BLaER1 (cell line): ENCODE measurements around the gene LAMC1.

Source experiments
- H3K27ac ChIP-seq: shearing (Covaris generic); formaldehyde crosslinking; 2 replicates; pipeline ENCODE4 v1.8.1; 2022
- H3K27me3 ChIP-seq: shearing (Covaris generic); formaldehyde crosslinking; 2 replicates; pipeline ENCODE4 v1.8.1; 2022
- H3K36me3 ChIP-seq: shearing (Covaris generic); formaldehyde crosslinking; 2 replicates; pipeline ENCODE4 v1.8.1; 2022
- H3K4me1 ChIP-seq: shearing (Covaris generic); formaldehyde crosslinking; 2 replicates; pipeline ENCODE4 v1.8.1; 2022
- H3K4me2 ChIP-seq: shearing (Covaris generic); formaldehyde crosslinking; 2 replicates; pipeline ENCODE4 v1.8.1; 2022
- H3K4me3 ChIP-seq: shearing (Covaris generic); formaldehyde crosslinking; 2 replicates; pipeline ENCODE4 v1.8.1; 2022
- H3K9ac ChIP-seq: shearing (Covaris generic); formaldehyde crosslinking; 2 replicates; pipeline ENCODE4 v1.8.1; 2022
- H3K9me3 ChIP-seq: shearing (Covaris generic); formaldehyde crosslinking; 2 replicates; pipeline ENCODE4 v1.8.1; 2022
- H4K20me1 ChIP-seq: shearing (Covaris generic); formaldehyde crosslinking; 2 replicates; pipeline ENCODE4 v1.8.1; 2022
- Cebpa-rat ChIP-seq: shearing (Covaris generic); IDR thresholded peaks from 2 replicates; pipeline ENCODE4 v1.8.1; 2022

The LAMC1 gene

GRCh38 chr1:183110326-183110880 lies 87.2 kb downstream of the LAMC1 start:
- peaks cover 90% of the 10 kb centered on the region for H3K36me3 ChIP-seq
- no peak overlapping the region for H3K27ac ChIP-seq
- no peak overlapping the region for H3K4me3 ChIP-seq
- no peak overlapping the region for H3K4me2 ChIP-seq
- H3K4me1 ChIP-seq = peaks cover 8% of the 10 kb centered on the region; the same call in 1 of the 2 replicates
- no peak overlapping the region for H3K9ac ChIP-seq
- no peak for TF ChIP-seq Cebpa-rat
- H3K9me3 ChIP-seq = no peaks in the 10 kb centered on the region
- peaks cover 18% of the 10 kb centered on the region for H4K20me1 ChIP-seq
- H3K27me3 ChIP-seq = no peaks in the 10 kb centered on the region

GRCh38 chr1:183114441-183114840 lies 91.2 kb downstream of the LAMC1 start:
- H3K4me2 ChIP-seq = no peak overlapping the region
- H3K27ac ChIP-seq = no peak overlapping the region
- H4K20me1 ChIP-seq = no peaks in the 10 kb centered on the region
- H3K9me3 ChIP-seq = no peaks in the 10 kb centered on the region
- no peak overlapping the region for H3K9ac ChIP-seq
- no peak for TF ChIP-seq Cebpa-rat
- H3K4me1 ChIP-seq = no peaks in the 10 kb centered on the region
- no peak overlapping the region for H3K4me3 ChIP-seq
- H3K27me3 ChIP-seq = no peaks in the 10 kb centered on the region
- peaks cover 91% of the 10 kb centered on the region for H3K36me3 ChIP-seq

GRCh38 chr1:183116416-183116815 lies 93.2 kb downstream of the LAMC1 start:
- peaks cover under 1% of the 10 kb centered on the region for H3K4me1 ChIP-seq
- no peak for TF ChIP-seq Cebpa-rat
- H4K20me1 ChIP-seq = no peaks in the 10 kb centered on the region
- H3K27me3 ChIP-seq = no peaks in the 10 kb centered on the region
- H3K9ac ChIP-seq = no peak overlapping the region
- peaks cover 92% of the 10 kb centered on the region for H3K36me3 ChIP-seq
- H3K9me3 ChIP-seq = no peaks in the 10 kb centered on the region
- no peak overlapping the region for H3K4me3 ChIP-seq
- no peak overlapping the region for H3K4me2 ChIP-seq
- H3K27ac ChIP-seq = no peak overlapping the region

GRCh38 chr1:183121609-183122008 lies 98.4 kb downstream of the LAMC1 start:
- no peak for TF ChIP-seq Cebpa-rat
- peaks cover 100% of the 10 kb centered on the region for H3K36me3 ChIP-seq
- no peak overlapping the region for H3K4me3 ChIP-seq

GRCh38 chr1:183124259-183124658 lies 101.0 kb downstream of the LAMC1 start:
- peaks cover 100% of the 10 kb centered on the region for H3K36me3 ChIP-seq

More at GRCh38 chr1:183121609-183122008, 98.4 kb downstream of the LAMC1 start:
- Histone ChIP-seq H3K4me2 (no peak overlapping the region), H3K9me3 (no peaks in the 10 kb centered on the region), H3K4me1 (peaks cover 26% of the 10 kb centered on the region), H4K20me1 (no peaks in the 10 kb centered on the region), H3K9ac (no peak overlapping the region), H3K27ac (no peak overlapping the region), H3K27me3 (no peaks in the 10 kb centered on the region)

GRCh38 chr1:183125279-183125999 lies 102.2 kb downstream of the LAMC1 start:
- Histone ChIP-seq H3K4me2 (no peak overlapping the region), H3K36me3 (peaks cover 100% of the 10 kb centered on the region), H3K9me3 (no peaks in the 10 kb centered on the region), H4K20me1 (no peaks in the 10 kb centered on the region), H3K27ac (no peak overlapping the region), H3K9ac (no peak overlapping the region), H3K27me3 (no peaks in the 10 kb centered on the region), H3K4me1 (peaks cover 35% of the 10 kb centered on the region), H3K4me3 (no peak overlapping the region)
- no peak for TF ChIP-seq Cebpa-rat

More at GRCh38 chr1:183124259-183124658, 101.0 kb downstream of the LAMC1 start:
- H3K27ac ChIP-seq = peak overlapping the region; percentile 7; the same call in 1 of the 2 replicates
- TF ChIP-seq Cebpa-rat = no peak
- H3K27me3 ChIP-seq = no peaks in the 10 kb centered on the region
- no peak overlapping the region for H3K9ac ChIP-seq
- peaks cover 35% of the 10 kb centered on the region for H3K4me1 ChIP-seq
- peak overlapping the region; percentile 33 for H3K4me2 ChIP-seq
- H3K4me3 ChIP-seq = no peak overlapping the region
- no peaks in the 10 kb centered on the region for H3K9me3 ChIP-seq
- H4K20me1 ChIP-seq = no peaks in the 10 kb centered on the region

- Histone ChIP-seq H4K20me1 (no peaks in the 10 kb centered on the region), H3K4me3 (no peak overlapping the region), H3K27me3 (no peaks in the 10 kb centered on the region), H3K9ac (no peak overlapping the region), H3K9me3 (no peaks in the 10 kb centered on the region), H3K4me2 (no peak overlapping the region), H3K36me3 (peaks cover 100% of the 10 kb centered on the region), H3K27ac (no peak overlapping the region), H3K4me1 (peaks cover 35% of the 10 kb centered on the region)
- TF ChIP-seq Cebpa-rat = no peak
These were observed 102.8 kb downstream of the LAMC1 start for GRCh38 chr1:183126000-183126366.

- no peaks in the 10 kb centered on the region for H3K9me3 ChIP-seq
- H3K27ac ChIP-seq = no peak overlapping the region
These were observed 103.3 kb downstream of the LAMC1 start for GRCh38 chr1:183126528-183126927.

GRCh38 chr1:183129921-183130690 lies 106.9 kb downstream of the LAMC1 start:
- no peak overlapping the region for H3K4me3 ChIP-seq
- H3K27me3 ChIP-seq = no peaks in the 10 kb centered on the region
- peaks cover 97% of the 10 kb centered on the region for H3K36me3 ChIP-seq
- H3K27ac ChIP-seq = no peak overlapping the region
- H4K20me1 ChIP-seq = no peaks in the 10 kb centered on the region
- TF ChIP-seq Cebpa-rat = no peak
- H3K4me2 ChIP-seq = no peak overlapping the region
- H3K4me1 ChIP-seq = peaks cover 8% of the 10 kb centered on the region
- no peaks in the 10 kb centered on the region for H3K9me3 ChIP-seq
- H3K9ac ChIP-seq = no peak overlapping the region

More at GRCh38 chr1:183126528-183126927, 103.3 kb downstream of the LAMC1 start:
- Histone ChIP-seq H3K4me2 (no peak overlapping the region), H4K20me1 (no peaks in the 10 kb centered on the region), H3K4me1 (peaks cover 33% of the 10 kb centered on the region), H3K9ac (no peak overlapping the region), H3K27me3 (no peaks in the 10 kb centered on the region), H3K36me3 (peaks cover 98% of the 10 kb centered on the region), H3K4me3 (no peak overlapping the region)
- no peak for TF ChIP-seq Cebpa-rat

- Histone ChIP-seq H3K4me1 (peaks cover 8% of the 10 kb centered on the region), H3K9me3 (no peaks in the 10 kb centered on the region), H3K27ac (no peak overlapping the region), H3K4me3 (no peak overlapping the region), H3K4me2 (no peak overlapping the region), H3K36me3 (peaks cover 97% of the 10 kb centered on the region), H3K9ac (no peak overlapping the region), H4K20me1 (no peaks in the 10 kb centered on the region), H3K27me3 (no peaks in the 10 kb centered on the region)
- no peak for TF ChIP-seq Cebpa-rat
These were observed 107.9 kb downstream of the LAMC1 start for GRCh38 chr1:183131166-183131565.
